GM12874 (cell line): ENCODE data around the gene WFDC1.

Experiments
- CTCF ChIP-seq: IDR thresholded peaks from 2 replicates; pipeline ENCODE4 v1.5.1; 2011; ENCODE audit warnings: low read depth, mild to moderate bottlenecking, control low read depth, low read length, moderate library complexity; ENCODE audit not compliant: insufficient read depth

The WFDC1 gene

GRCh38 chr16:84294531-84295142 lies at the start of gene WFDC1:
Gene WFDC1, plus strand, starts transcription at chr16:84294878. Its CDS starts 94 bp downstream, at chr16:84294972.
- no peak for TF ChIP-seq CTCF

GRCh38 chr16:84245956-84246678 lies 48.6 kb upstream of the WFDC1 start:
- no peak for TF ChIP-seq CTCF

- no peak for TF ChIP-seq CTCF
These were observed 48.0 kb upstream of the WFDC1 start for GRCh38 chr16:84246679-84247077.

GRCh38 chr16:84247331-84247730 lies 47.3 kb upstream of the WFDC1 start:
- TF ChIP-seq CTCF: no peak

- TF ChIP-seq CTCF: no peak
These were observed 46.8 kb upstream of the WFDC1 start for GRCh38 chr16:84247844-84248243.

- TF ChIP-seq CTCF: no peak
These were observed 42.5 kb upstream of the WFDC1 start for GRCh38 chr16:84252184-84252583.

GRCh38 chr16:84253173-84253572 lies 41.5 kb upstream of the WFDC1 start:
- TF ChIP-seq CTCF: no peak
